ENCODE data around the gene ZNF609. TPM values are rescaled to one million over a fixed set of nuclear protein-coding genes. Genes with fewer than 3 reads are reported as not detected.

The ZNF609 gene
- total RNA-seq, 4 donors from 2014 or later, result 38.7 to 50.6 (median 43.9) TPM

DNA sequence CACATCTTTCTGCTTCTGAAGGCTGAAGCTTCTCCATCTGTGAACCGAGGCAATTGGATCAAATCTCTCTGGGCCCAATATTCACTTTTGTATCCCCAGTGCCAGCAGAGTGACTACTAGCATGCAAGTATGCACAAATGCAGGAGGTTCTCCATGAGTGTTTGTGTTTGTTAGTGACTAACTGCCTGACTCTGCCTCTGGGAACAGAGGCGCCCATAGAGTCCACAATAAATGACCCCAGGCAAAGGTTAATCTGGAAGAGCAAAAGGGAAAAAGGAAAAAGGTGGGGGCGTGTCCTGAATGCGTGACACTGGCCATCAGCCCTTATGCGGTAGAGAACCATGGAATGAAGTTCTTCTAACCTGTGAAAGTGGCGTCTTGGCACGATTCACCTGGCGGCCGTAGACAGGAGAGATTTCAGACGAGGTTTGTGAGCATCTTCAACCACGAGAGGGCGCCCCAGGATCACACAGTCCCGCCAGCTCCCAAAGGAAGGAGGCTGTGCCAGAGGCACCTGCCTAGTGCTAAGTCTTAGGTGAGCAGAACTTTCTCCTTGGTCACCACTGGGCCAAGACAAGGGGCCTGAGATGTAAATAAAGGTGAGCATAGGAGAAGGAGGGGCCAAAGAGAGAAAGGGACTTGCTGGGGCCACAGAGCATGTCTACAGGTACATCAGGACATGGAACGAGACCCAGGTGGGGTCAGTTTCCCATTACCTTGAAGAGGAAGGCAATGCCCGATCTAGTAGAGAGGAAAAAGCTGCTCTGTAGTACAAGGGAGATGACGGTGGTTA lies 270.8 kb downstream of the ZNF609 start:
- WGBS, 2 donors (ENCODE audit: low coverage in 1 of 2), result 11 to 27% methylated on average over 3 to 13 of the region's 16 CpGs
- peaks cover 0 to 34% of the 10 kb centered on the region in 2 donors for H3K36me3 ChIP-seq

DNA sequence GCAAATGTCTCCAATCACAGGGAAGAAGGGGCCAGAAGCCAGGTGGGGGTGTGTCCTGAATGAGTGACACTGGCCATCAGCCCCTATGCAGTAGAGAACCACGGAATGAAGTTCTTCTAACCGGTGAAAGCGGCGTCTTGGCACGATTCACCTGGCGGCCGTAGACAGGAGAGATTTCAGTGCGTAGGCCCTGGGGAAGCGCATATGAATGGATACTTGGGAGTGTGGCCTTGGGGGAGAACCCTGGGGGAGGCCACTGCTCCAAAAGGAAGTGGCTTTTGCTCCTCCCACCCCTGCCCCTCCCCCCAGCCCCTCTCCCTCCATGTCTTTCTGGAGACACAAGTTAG lies 271.4 kb downstream of the ZNF609 start:
- H3K27me3 ChIP-seq, result no peaks in the 10 kb centered on the region
- H3K4me3 ChIP-seq, result no peak overlapping the region
- 45% methylated on average over 8 of the region's 9 CpGs; no CpG with 5 or more reads in 1 of the 2 donors for WGBS, 2 donors (ENCODE audit: low coverage in 1 of 2)
- no peaks in the 10 kb centered on the region for H3K9me3 ChIP-seq
- TF ChIP-seq EP300 (IDR thresholded peaks at IDR 0.05) (no peak), CTCF (IDR thresholded peaks at IDR 0.05) (no peak), POLR2AphosphoS5 (IDR thresholded peaks at IDR 0.05) (no peak)
- H3K27ac ChIP-seq, result peak overlapping the region; percentile 2 to 59 (median 32)
- H3K36me3 ChIP-seq, result peaks cover 0 to 32% of the 10 kb centered on the region in 2 donors
- no peak for ATAC-seq
- H3K4me1 ChIP-seq, result peaks cover 0 to 36% (median 0%) of the 10 kb centered on the region in 3 donors

More for the DNA sequence above, 270.8 kb downstream of the ZNF609 start:
- Histone ChIP-seq H3K27me3 (no peaks in the 10 kb centered on the region), H3K4me1 (peaks cover 0 to 32% (median 0%) of the 10 kb centered on the region in 3 donors), H3K27ac (peak overlapping the region; percentile 2 to 59 (median 32)), H3K4me3 (no peak overlapping the region), H3K9me3 (no peaks in the 10 kb centered on the region)
- TF ChIP-seq EP300 (IDR thresholded peaks at IDR 0.05), result no peak
- peak in 3 of 4 experiments; percentile 93 to 96 (median 95) for TF ChIP-seq CTCF (IDR thresholded peaks at IDR 0.05)
- peak; percentile 36 for TF ChIP-seq POLR2AphosphoS5 (IDR thresholded peaks at IDR 0.05)
- peak; percentile 80 for ATAC-seq

- H3K4me1 ChIP-seq, result peaks cover 0 to 42% (median 0%) of the 10 kb centered on the region in 3 donors
- no peak overlapping the region for H3K4me3 ChIP-seq
- TF ChIP-seq CTCF (IDR thresholded peaks at IDR 0.05), result no peak
- no peak for TF ChIP-seq POLR2A (IDR thresholded peaks at IDR 0.05)
- no peak for TF ChIP-seq EP300 (IDR thresholded peaks at IDR 0.05)
- TF ChIP-seq POLR2AphosphoS5 (IDR thresholded peaks at IDR 0.05), result no peak
- peaks cover 0 to 32% of the 10 kb centered on the region in 2 donors for H3K36me3 ChIP-seq
- H3K27me3 ChIP-seq, result no peaks in the 10 kb centered on the region
- 59 to 61% methylated on average over 3 of the region's 7 CpGs for whole genome bisulfite sequencing, 2 donors (ENCODE audit: low coverage in 1 of 2)
- H3K9me3 ChIP-seq, result no peaks in the 10 kb centered on the region
- ATAC-seq, result no peak
- peak overlapping the region in 3 of 4 donors; percentile 28 to 59 (median 35) for H3K27ac ChIP-seq
Observed at GRCh38 chr15:64732156-64732860, 271.9 kb downstream of the ZNF609 start.

Small RNA genes lying within 50 kb of the gene (small RNA-seq; reads per million reads assigned to genes)
- gene AC100830.2 (0 reads per million in 4 donors), gene RF00019 (0 reads per million in 4 donors), gene RNU6-549P (0 reads per million in 4 donors)

Other genes with a start within 250 kb of the ZNF609 start
- 10 to 100 TPM in 2 of 4 donors, 1 to 10 TPM in 2; 9.2 to 67.0 (median 11.9) TPM for gene CSNK1G1, start 104.4 kb upstream of the ZNF609 start, total RNA-seq
- 1 to 10 TPM in 1 of 4 donors, not detected in 3; 2.4 TPM for gene PCLAF, start 79.1 kb upstream of the ZNF609 start, total RNA-seq
- 10 to 100 TPM in 2 of 4 donors, 1 to 10 TPM in 2; 7.7 to 17.0 (median 11.1) TPM for gene TRIP4, start 72.7 kb upstream of the ZNF609 start, total RNA-seq

Data from gastroesophageal sphincter (tissue), 4 donors.